CD4-positive, alpha-beta memory T cell (primary cell): ENCODE measurements around the gene SLC25A51. TPM values are rescaled to one million over a fixed set of nuclear protein-coding genes. Genes with fewer than 3 reads are reported as not detected.
"Not testable (repeated sequence)": the region's sequence is repeated elsewhere in the genome, so short reads cannot be mapped to it uniquely, and the experiment has no call there.

ENCODE experiments used
- CTCF ChIA-PET: fragments of 350-600 bp; sonication (Branson Sonifier 250); formaldehyde crosslinking; loops from one replicate; lab custom pipeline; 2021; ENCODE audit warnings: inconsistent platforms; ENCODE audit not compliant: partially characterized antibody; lab: Charles Lee
- POLR2A ChIA-PET: fragments of 350-600 bp; sonication (Branson Sonifier 250); formaldehyde crosslinking; loops from one replicate; lab custom pipeline; 2021; ENCODE audit not compliant: partially characterized antibody; lab: Charles Lee
- DNase-seq, 5 donors: peaks; one replicate each; pipeline versions ENCODE4 v3.0.0 to v3.0.0-alpha.2; 2020 to 2022; ENCODE audit warnings: mixed read lengths in 1 of 5
- H3K27ac ChIP-seq: one replicate; pipeline ENCODE4 v1.7.0; 2013; ENCODE audit warnings: low read depth, low read length
- H3K27me3 ChIP-seq: 2 replicates; pipeline ENCODE4 v1.7.0; 2013; ENCODE audit warnings: mild to moderate bottlenecking, low read length, moderate library complexity; ENCODE audit not compliant: insufficient read depth
- H3K36me3 ChIP-seq: 2 replicates; pipeline ENCODE4 v1.7.0; 2013; ENCODE audit warnings: mild to moderate bottlenecking, low read length, moderate library complexity; ENCODE audit not compliant: insufficient read depth
- H3K4me1 ChIP-seq: 2 replicates; pipeline ENCODE4 v1.7.0; 2013; ENCODE audit warnings: mild to moderate bottlenecking, low read length, moderate library complexity; ENCODE audit not compliant: insufficient read depth
- H3K4me3 ChIP-seq, 2 donors: one replicate each; pipeline ENCODE4 v1.7.0; 2013; ENCODE audit warnings: low read length in 2 of 2, mild to moderate bottlenecking in 1 of 2
- H3K9me3 ChIP-seq, 2 donors: one replicate each; pipeline ENCODE4 v1.7.0; 2013; ENCODE audit warnings: low read length in 2 of 2, control low read depth in 1 of 2; ENCODE audit not compliant: control insufficient read depth in 1 of 2
- H3K27ac Mint-ChIP-seq, 7 donors: one replicate each; pipeline ENCODE4 v1.8.0; 2020 to 2021; ENCODE audit warnings: mixed read lengths in 7 of 7, mild to moderate bottlenecking in 6 of 7, inconsistent platforms in 3 of 7, moderate library complexity in 3 of 7
- H3K27me3 Mint-ChIP-seq, 2 donors: one replicate each; pipeline ENCODE4 v1.8.0; 2020 to 2021; ENCODE audit warnings: mixed read lengths in 2 of 2
- H3K36me3 Mint-ChIP-seq, 2 donors: one replicate each; pipeline ENCODE4 v1.8.0; 2020 to 2021; ENCODE audit warnings: mixed read lengths in 2 of 2, inconsistent platforms in 1 of 2, mild to moderate bottlenecking in 1 of 2
- H3K4me1 Mint-ChIP-seq, 4 donors: one replicate each; pipeline ENCODE4 v1.8.0; 2020 to 2021; ENCODE audit warnings: mixed read lengths in 4 of 4, mild to moderate bottlenecking in 1 of 4
- H3K4me3 Mint-ChIP-seq, 8 donors: one replicate each; pipeline ENCODE4 v1.8.0; 2020 to 2021; ENCODE audit warnings: mixed read lengths in 8 of 8, mild to moderate bottlenecking in 7 of 8, moderate library complexity in 6 of 8, inconsistent platforms in 3 of 8
- H3K9me3 Mint-ChIP-seq, 8 donors: one replicate each; pipeline ENCODE4 v1.8.0; 2020 to 2021; ENCODE audit warnings: mixed read lengths in 8 of 8, mild to moderate bottlenecking in 5 of 8, inconsistent platforms in 3 of 8, moderate library complexity in 1 of 8
- intact Hi-C: fragments of 100-400 bp; cut with micrococcal nuclease; formaldehyde crosslinking; loops from one replicate; pipeline ENCODE4 v1.15.1; 2023
- polyA plus RNA-seq, 2 donors: library from polyadenylated mRNA; unstranded; fragments of 300-500 nt; fragmentation: Illumina TruSeq; gene quantifications; one replicate each; pipeline ENCODE4 v1.2.3, GENCODE V29; 2021
- total RNA-seq, 2 experiments: library from RNA; stranded (reverse); gene quantifications; one replicate each; pipeline ENCODE4 v1.2.3, GENCODE V29; 2021

The SLC25A51 gene
- total and polyA plus RNA-seq, 4 experiments from 2014 or later = 8.0 to 43.3 (median 27.0) TPM

GRCh38 chr9:37914154-37914551 is 10.2 kb upstream of the SLC25A51 start:
- Mint-ChIP-seq H3K9me3 (no peaks in the 10 kb centered on the region), H3K4me3 (no peak overlapping the region), H3K27ac (no peak overlapping the region), H3K36me3 (no peaks in the 10 kb centered on the region), H3K4me1 (peaks cover 0 to 4% (median 0%) of the 10 kb centered on the region in 4 donors), H3K27me3 (no peaks in the 10 kb centered on the region)
- Histone ChIP-seq H3K36me3 (no peaks in the 10 kb centered on the region), H3K27ac (no peak overlapping the region), H3K4me3 (no peak overlapping the region), H3K27me3 (no peaks in the 10 kb centered on the region), H3K9me3 (no peaks in the 10 kb centered on the region), H3K4me1 (no peaks in the 10 kb centered on the region)
- POLR2A ChIA-PET = interaction anchor here (1.4 to 1.7 kb wide), 2 partner anchors 10 to 155 kb away, joined by 3 to 4 read pairs; partner anchors contain the start of gene SHB
- CTCF ChIA-PET = interaction anchor here (0.9 to 7.7 kb wide), 17 partner anchors 10 to 523 kb away, joined by 3 to 56 read pairs (median 4); no protein-coding TSS in a partner anchor
- no peak for DNase-seq
- intact Hi-C loops = no loop called here

- peak; percentile 68 to 77 (median 70) for DNase-seq
- Histone ChIP-seq H3K9me3 (no peaks in the 10 kb centered on the region), H3K36me3 (no peaks in the 10 kb centered on the region), H3K27ac (no peak overlapping the region), H3K27me3 (no peaks in the 10 kb centered on the region), H3K4me1 (no peaks in the 10 kb centered on the region), H3K4me3 (no peak overlapping the region)
- no peaks in the 10 kb centered on the region for H3K36me3 Mint-ChIP-seq
- H3K27ac Mint-ChIP-seq = peak overlapping the region in 1 of 7 donors; percentile 2
- H3K9me3 Mint-ChIP-seq = no peaks in the 10 kb centered on the region
- peaks cover 0 to 4% (median 0%) of the 10 kb centered on the region in 4 donors for H3K4me1 Mint-ChIP-seq
- POLR2A ChIA-PET = interaction anchor here (1.4 to 1.7 kb wide), 2 partner anchors 9 to 155 kb away, joined by 3 to 4 read pairs; partner anchors contain the start of gene SHB
- intact Hi-C loops = loop anchor here (1.0 to 2.0 kb wide), 4 partner anchors 175 to 520 kb away; no protein-coding TSS in a partner anchor
- no peaks in the 10 kb centered on the region for H3K27me3 Mint-ChIP-seq
- no peak overlapping the region for H3K4me3 Mint-ChIP-seq
- CTCF ChIA-PET = interaction anchor here (0.6 to 7.7 kb wide), 19 partner anchors 9 to 523 kb away, joined by 3 to 56 read pairs (median 4); no protein-coding TSS in a partner anchor
Measured at GRCh38 chr9:37913480-37914153, 9.7 kb upstream of the SLC25A51 start.

- Mint-ChIP-seq H3K27me3 (peaks cover 0 to 2% of the 10 kb centered on the region in 2 donors), H3K9me3 (peaks cover 0 to 2% (median 0%) of the 10 kb centered on the region in 8 donors), H3K27ac (no peak overlapping the region), H3K4me1 (peaks cover 0 to 4% (median 0%) of the 10 kb centered on the region in 4 donors), H3K4me3 (no peak overlapping the region), H3K36me3 (no peaks in the 10 kb centered on the region)
- Histone ChIP-seq H3K4me3 (no peak overlapping the region), H3K4me1 (no peaks in the 10 kb centered on the region), H3K36me3 (no peaks in the 10 kb centered on the region), H3K9me3 (no peaks in the 10 kb centered on the region), H3K27ac (no peak overlapping the region), H3K27me3 (no peaks in the 10 kb centered on the region)
- DNase-seq = no peak
- intact Hi-C loops = no loop called here
- CTCF ChIA-PET = interaction anchor here (1.0 to 7.7 kb wide), 4 partner anchors 10 to 761 kb away, joined by 3 to 56 read pairs (median 4); no protein-coding TSS in a partner anchor
- POLR2A ChIA-PET = no interaction called here
Measured at GRCh38 chr9:37911271-37911681, 7.3 kb upstream of the SLC25A51 start.

GRCh38 chr9:37910271-37910670 is 6.3 kb upstream of the SLC25A51 start:
- no peak for DNase-seq
- Histone ChIP-seq H3K27ac (no peak overlapping the region), H3K9me3 (no peaks in the 10 kb centered on the region), H3K4me3 (no peak overlapping the region), H3K36me3 (no peaks in the 10 kb centered on the region), H3K4me1 (peaks cover under 1% of the 10 kb centered on the region), H3K27me3 (no peaks in the 10 kb centered on the region)
- intact Hi-C loops = no loop called here
- no peak overlapping the region for H3K4me3 Mint-ChIP-seq
- peaks cover 0 to 4% (median 0%) of the 10 kb centered on the region in 8 donors for H3K9me3 Mint-ChIP-seq
- H3K27me3 Mint-ChIP-seq = peaks cover 0 to 2% of the 10 kb centered on the region in 2 donors
- no peaks in the 10 kb centered on the region for H3K36me3 Mint-ChIP-seq
- ChIA-PET POLR2A (no interaction called here), CTCF (interaction anchor here (7.7 kb wide), 1 partner anchor 179 kb away, joined by 56 read pairs; no protein-coding TSS in a partner anchor)
- H3K27ac Mint-ChIP-seq = peak overlapping the region in 1 of 7 donors; percentile 55
- peaks cover 0 to 4% (median under 1%) of the 10 kb centered on the region in 4 donors for H3K4me1 Mint-ChIP-seq

- H3K27me3 Mint-ChIP-seq, POLR2A ChIA-PET, H3K4me3 ChIP-seq, H3K36me3 Mint-ChIP-seq, H3K4me3 Mint-ChIP-seq, H3K27ac ChIP-seq, H3K9me3 Mint-ChIP-seq, intact Hi-C loops, H3K9me3 ChIP-seq, H3K36me3 ChIP-seq, DNase-seq, H3K27me3 ChIP-seq, H3K4me1 Mint-ChIP-seq, H3K4me1 ChIP-seq: not testable (repeated sequence)
- peak overlapping the region in 1 of 7 donors; percentile 55 for H3K27ac Mint-ChIP-seq
- CTCF ChIA-PET = interaction anchor here (7.7 kb wide), 1 partner anchor 179 kb away, joined by 56 read pairs; no protein-coding TSS in a partner anchor
Measured at GRCh38 chr9:37909836-37910235, 5.9 kb upstream of the SLC25A51 start.

- ChIA-PET CTCF (interaction anchor here (1.2 to 7.7 kb wide), 3 partner anchors 161 to 454 kb away, joined by 4 to 56 read pairs (median 5); no protein-coding TSS in a partner anchor), POLR2A (no interaction called here)
- no peak for DNase-seq
- H3K4me1 ChIP-seq = peaks cover 9% of the 10 kb centered on the region
- intact Hi-C loops = no loop called here
- Mint-ChIP-seq H3K9me3 (peaks cover 0 to 4% (median 0%) of the 10 kb centered on the region in 8 donors), H3K36me3 (peaks cover 0 to 1% of the 10 kb centered on the region in 2 donors), H3K4me3 (no peak overlapping the region), H3K27me3 (peaks cover 0 to 2% of the 10 kb centered on the region in 2 donors), H3K4me1 (peaks cover 5 to 11% (median 7%) of the 10 kb centered on the region in 4 donors), H3K27ac (no peak overlapping the region)
- H3K4me3 ChIP-seq = no peak overlapping the region
- H3K9me3 ChIP-seq = no peaks in the 10 kb centered on the region
- no peak overlapping the region for H3K27ac ChIP-seq
- H3K36me3 ChIP-seq = no peaks in the 10 kb centered on the region
- H3K27me3 ChIP-seq = no peaks in the 10 kb centered on the region
Measured at GRCh38 chr9:37909326-37909725, 5.4 kb upstream of the SLC25A51 start.

- intact Hi-C loops = no loop called here
- CTCF ChIA-PET = interaction anchor here (1.2 to 7.7 kb wide), 4 partner anchors 161 to 455 kb away, joined by 4 to 56 read pairs (median 4); no protein-coding TSS in a partner anchor
- Mint-ChIP-seq H3K4me1 (peaks cover 5 to 14% (median 9%) of the 10 kb centered on the region in 4 donors), H3K9me3 (peaks cover 0 to 4% (median 0%) of the 10 kb centered on the region in 8 donors), H3K27me3 (peaks cover 0 to 2% of the 10 kb centered on the region in 2 donors), H3K36me3 (peaks cover 0 to 4% of the 10 kb centered on the region in 2 donors), H3K27ac (no peak overlapping the region), H3K4me3 (no peak overlapping the region)
- H3K4me1 ChIP-seq = peaks cover 11% of the 10 kb centered on the region
- DNase-seq = no peak
- no peak overlapping the region for H3K4me3 ChIP-seq
- POLR2A ChIA-PET = no interaction called here
- H3K9me3 ChIP-seq = no peaks in the 10 kb centered on the region
- H3K27ac ChIP-seq = no peak overlapping the region
- no peaks in the 10 kb centered on the region for H3K27me3 ChIP-seq
- H3K36me3 ChIP-seq = no peaks in the 10 kb centered on the region
Measured at GRCh38 chr9:37908698-37909186, 4.8 kb upstream of the SLC25A51 start.
